Activated B cell treated with CpG ODN at 0.5 μM for 24 hours (primary cell): ENCODE measurements around the gene RAD21L1. TPM values are rescaled to one million over a fixed set of nuclear protein-coding genes. Genes with fewer than 3 reads are reported as not detected.

Experiments used
- ATAC-seq: fragments of 200-7000 bp; cut with Tn5 transposase; one replicate; pipeline ENCODE4 v1.10.0; 2021; ENCODE audit warnings: low read depth, mild to moderate bottlenecking, moderate library complexity
- CTCF ChIA-PET: fragments of 350-600 bp; sonication (Branson Sonifier 250); formaldehyde crosslinking; loops from one replicate; lab custom pipeline; 2021; ENCODE audit warnings: antibody characterized with exemption; lab: Charles Lee
- POLR2A ChIA-PET: fragments of 350-600 bp; sonication (Branson Sonifier 250); formaldehyde crosslinking; loops from one replicate; lab custom pipeline; 2021; ENCODE audit warnings: antibody characterized with exemption; lab: Charles Lee
- DNase-seq: peaks from one replicate; pipeline ENCODE4 v3.0.0; 2022
- H3K27ac Mint-ChIP-seq: one replicate; pipeline ENCODE4 v1.8.0; 2020; ENCODE audit warnings: mixed read lengths
- H3K27me3 Mint-ChIP-seq: one replicate; pipeline ENCODE4 v1.8.0; 2021; ENCODE audit warnings: mixed read lengths
- H3K36me3 Mint-ChIP-seq: one replicate; pipeline ENCODE4 v1.8.0; 2021; ENCODE audit warnings: low read depth, mixed read lengths
- H3K4me1 Mint-ChIP-seq: one replicate; pipeline ENCODE4 v1.8.0; 2021; ENCODE audit warnings: mixed read lengths
- H3K4me3 Mint-ChIP-seq: one replicate; pipeline ENCODE4 v1.8.0; 2020; ENCODE audit warnings: mild to moderate bottlenecking, mixed read lengths
- H3K9me3 Mint-ChIP-seq: one replicate; pipeline ENCODE4 v1.8.0; 2020; ENCODE audit warnings: mixed read lengths
- CTCF ChIP-seq: fragments of 200-600 bp; IDR thresholded peaks from one replicate; pipeline ENCODE4 v1.8.0; 2022; ENCODE audit warnings: antibody characterized with exemption, mild to moderate bottlenecking
- intact Hi-C: fragments of 100-400 bp; cut with micrococcal nuclease; formaldehyde crosslinking; loops from one replicate; pipeline ENCODE4 v1.15.1; 2024
- total RNA-seq: library from RNA; stranded (reverse); gene quantifications from 2 replicates; pipeline ENCODE4 v1.2.3, GENCODE V29; 2022

RAD21L1 gene
- total RNA-seq, 1 donor from 2014 or later: not detected

GRCh38 chr20:1281279-1282057 is 55.6 kb downstream of the RAD21L1 start:
- no peak overlapping the region for H3K27ac Mint-ChIP-seq
- DNase-seq (no peak), ATAC-seq (no peak)
- ChIA-PET CTCF (no interaction called here), POLR2A (no interaction called here)
- H3K4me1 Mint-ChIP-seq: peaks cover 3% of the 10 kb centered on the region
- TF ChIP-seq CTCF: no peak
- H3K36me3 Mint-ChIP-seq: no peaks in the 10 kb centered on the region
- no peak overlapping the region for H3K4me3 Mint-ChIP-seq
- intact Hi-C loops: no loop called here
- no peaks in the 10 kb centered on the region for H3K9me3 Mint-ChIP-seq
- no peaks in the 10 kb centered on the region for H3K27me3 Mint-ChIP-seq

- DNase-seq (no peak), ATAC-seq (no peak)
- POLR2A ChIA-PET: no interaction called here
- Mint-ChIP-seq H3K9me3 (no peaks in the 10 kb centered on the region), H3K27me3 (no peaks in the 10 kb centered on the region), H3K4me3 (no peak overlapping the region), H3K27ac (no peak overlapping the region), H3K36me3 (no peaks in the 10 kb centered on the region), H3K4me1 (peaks cover 3% of the 10 kb centered on the region)
- TF ChIP-seq CTCF: no peak
- CTCF ChIA-PET: no interaction called here
- intact Hi-C loops: no loop called here
These were observed 57.1 kb downstream of the RAD21L1 start for GRCh38 chr20:1282966-1283365.

GRCh38 chr20:1283522-1284510 is 58.0 kb downstream of the RAD21L1 start:
- intact Hi-C loops: no loop called here
- Mint-ChIP-seq H3K4me3 (no peak overlapping the region), H3K9me3 (no peaks in the 10 kb centered on the region), H3K27ac (no peak overlapping the region), H3K36me3 (no peaks in the 10 kb centered on the region), H3K4me1 (peaks cover 3% of the 10 kb centered on the region), H3K27me3 (no peaks in the 10 kb centered on the region)
- ChIA-PET POLR2A (no interaction called here), CTCF (interaction anchor here (1.6 kb wide), 1 partner anchor 8 kb away, joined by 3 read pairs; no protein-coding TSS in a partner anchor)
- TF ChIP-seq CTCF: no peak
- no peak for ATAC-seq
- DNase-seq: no peak

GRCh38 chr20:1286267-1287024 is 60.6 kb downstream of the RAD21L1 start:
- Mint-ChIP-seq H3K27me3 (no peaks in the 10 kb centered on the region), H3K4me3 (no peak overlapping the region), H3K27ac (no peak overlapping the region), H3K36me3 (no peaks in the 10 kb centered on the region), H3K9me3 (no peaks in the 10 kb centered on the region), H3K4me1 (no peaks in the 10 kb centered on the region)
- CTCF ChIA-PET: interaction anchor here (0.7 kb wide), 1 partner anchor 12 kb away, joined by 3 read pairs; no protein-coding TSS in a partner anchor
- POLR2A ChIA-PET: no interaction called here
- ATAC-seq: no peak
- no peak for DNase-seq
- no peak for TF ChIP-seq CTCF
- intact Hi-C loops: no loop called here
